GM19463 (cell line): ENCODE measurements around the gene LGALS9B.
"Not testable (repeated sequence)": the region's sequence is repeated elsewhere in the genome, so short reads cannot be mapped to it uniquely, and the experiment has no call there.

Experiments used
- ATAC-seq: cut with Tn5 transposase; IDR thresholded peaks from one replicate; pipeline ENCODE4 v1.9.1; 2021; ENCODE audit warnings: mild to moderate bottlenecking, moderate library complexity; ENCODE audit not compliant: unreplicated experiment

LGALS9B gene

DNA sequence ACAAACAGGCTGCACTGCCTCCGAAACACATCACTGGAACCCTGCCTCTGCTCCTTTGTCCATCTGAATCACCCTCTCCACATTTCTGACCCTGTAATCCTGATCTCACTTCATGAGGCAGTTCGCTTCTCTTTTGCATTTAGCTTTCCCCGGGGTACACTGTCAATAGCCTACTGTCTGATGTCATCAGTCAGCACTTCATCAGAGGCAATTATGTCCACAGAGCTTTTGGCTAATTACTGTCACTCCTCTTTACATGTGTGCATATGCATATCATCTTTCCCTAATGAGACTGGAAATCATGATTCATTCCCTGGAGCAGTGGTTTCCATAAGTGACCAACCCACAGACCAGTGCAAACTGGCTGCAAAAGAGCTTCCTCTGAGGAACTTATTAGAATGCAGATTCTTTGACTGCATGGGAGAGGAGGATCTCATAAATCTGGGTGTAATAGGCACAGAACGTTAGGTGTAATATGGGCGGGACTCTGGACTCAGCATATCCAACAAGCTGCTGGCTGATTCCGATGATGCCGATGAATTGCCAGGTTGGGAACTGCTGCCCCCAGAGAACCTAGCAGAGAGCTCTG is 49.8 kb downstream of the LGALS9B start:
- ATAC-seq: not testable (repeated sequence)

- not testable (repeated sequence) for ATAC-seq
Measured at GRCh38 chr17:20416381-20416911, 50.9 kb downstream of the LGALS9B start.

DNA sequence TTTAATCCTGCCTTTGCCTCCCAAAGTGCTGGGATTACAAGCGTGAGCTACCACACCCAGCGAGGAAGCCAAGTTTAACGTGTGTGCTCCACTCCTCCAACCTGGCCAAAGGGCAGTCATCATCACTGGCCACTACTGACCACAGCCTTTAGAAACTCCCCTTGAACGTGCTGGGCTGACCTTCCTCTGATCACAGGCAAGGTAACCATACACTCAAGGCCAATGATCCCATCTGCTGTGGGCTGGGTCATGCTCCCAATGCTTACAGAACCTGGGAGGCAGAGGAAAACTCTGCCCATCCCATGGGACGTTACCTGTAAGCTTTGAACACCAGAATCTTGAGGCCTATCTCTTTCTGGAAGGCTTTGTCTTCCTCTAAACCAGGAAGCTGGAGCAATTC is 51.9 kb downstream of the LGALS9B start:
- not testable (repeated sequence) for ATAC-seq

- not testable (repeated sequence) for ATAC-seq
Measured at GRCh38 chr17:20401306-20402022, 65.9 kb downstream of the LGALS9B start.

DNA sequence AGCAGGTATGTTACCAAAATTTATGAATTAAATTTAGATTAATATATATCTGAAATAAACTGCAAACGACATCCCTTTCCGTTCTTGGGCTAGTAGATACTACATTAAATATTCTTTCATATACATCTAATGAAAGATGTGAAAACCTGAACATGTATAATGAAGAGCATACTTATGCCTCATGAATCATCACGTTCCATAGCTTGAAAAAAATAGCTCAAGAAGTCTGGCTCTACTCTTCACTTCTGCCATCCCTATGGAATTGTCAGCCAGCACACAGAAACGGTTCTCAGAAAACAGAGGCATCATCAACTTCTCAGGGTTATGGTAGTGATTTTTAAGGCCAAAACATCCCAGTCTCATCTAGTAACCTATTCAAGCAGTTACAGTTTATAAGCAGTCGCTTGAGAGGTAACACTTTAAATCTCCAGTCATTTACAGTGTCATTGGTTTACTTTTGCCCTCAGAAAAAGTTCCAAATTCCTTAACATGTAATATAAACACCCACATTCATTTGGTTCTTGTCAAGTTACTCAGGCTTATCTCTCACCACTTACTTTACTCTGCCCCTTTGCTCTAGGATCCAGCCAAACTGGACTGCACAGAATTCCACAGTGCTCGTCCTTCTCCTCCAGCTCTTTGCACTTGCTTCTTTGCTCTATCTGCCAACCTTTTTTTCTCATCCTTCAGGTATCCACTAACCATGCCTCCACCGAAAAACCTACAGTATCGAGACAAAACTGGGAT is 66.6 kb downstream of the LGALS9B start:
- ATAC-seq: not testable (repeated sequence)
